ENCODE results near the gene ARHGAP26. TPM values are rescaled to one million over a fixed set of nuclear protein-coding genes. Genes with fewer than 3 reads are reported as not detected.

Gene ARHGAP26
- total RNA-seq, 1 experiment from 2014 or later = 19.6 TPM

DNA sequence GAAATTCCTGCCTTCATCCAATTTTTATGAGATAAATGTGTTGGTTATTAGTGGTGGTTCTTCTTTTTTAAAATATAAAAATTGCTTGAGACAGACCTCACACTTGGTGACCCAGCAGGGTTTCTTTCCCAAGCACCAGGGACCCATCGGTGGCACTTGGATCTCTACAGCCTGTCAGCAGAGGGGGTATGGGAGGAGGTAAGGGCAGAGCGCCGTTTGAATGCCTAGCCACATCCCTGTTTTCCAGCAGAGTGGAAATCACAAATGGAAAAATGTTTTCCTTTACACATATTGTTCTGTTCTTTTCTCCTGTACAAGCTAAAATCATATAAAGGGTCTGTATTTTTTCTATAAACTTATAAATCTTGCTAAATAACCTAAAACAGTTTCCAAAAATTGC is 385.3 kb downstream of the ARHGAP26 start:
- DNase-seq (ENCODE audit: low spot score) = no peak

DNA sequence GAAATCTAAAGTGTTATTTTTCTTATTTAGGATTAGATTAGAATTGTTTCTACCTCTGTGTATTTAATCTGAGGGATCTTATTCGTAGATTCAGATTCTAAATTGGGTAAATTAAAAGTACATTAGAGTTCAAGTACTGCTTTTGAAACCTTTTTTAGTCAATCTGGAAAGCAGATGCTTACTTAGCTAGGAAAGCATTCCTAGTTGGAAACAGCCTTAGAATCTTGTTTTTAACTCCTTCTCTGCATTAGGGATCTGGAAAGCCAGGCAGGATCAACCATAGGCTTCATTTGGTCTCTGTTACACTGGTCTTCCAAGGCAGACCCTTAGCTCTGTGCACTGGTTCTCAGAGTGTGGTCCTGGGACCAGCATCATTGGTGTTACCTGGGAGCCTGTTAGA is 385.9 kb downstream of the ARHGAP26 start:
- no peak for DNase-seq (ENCODE audit: low spot score)

DNA sequence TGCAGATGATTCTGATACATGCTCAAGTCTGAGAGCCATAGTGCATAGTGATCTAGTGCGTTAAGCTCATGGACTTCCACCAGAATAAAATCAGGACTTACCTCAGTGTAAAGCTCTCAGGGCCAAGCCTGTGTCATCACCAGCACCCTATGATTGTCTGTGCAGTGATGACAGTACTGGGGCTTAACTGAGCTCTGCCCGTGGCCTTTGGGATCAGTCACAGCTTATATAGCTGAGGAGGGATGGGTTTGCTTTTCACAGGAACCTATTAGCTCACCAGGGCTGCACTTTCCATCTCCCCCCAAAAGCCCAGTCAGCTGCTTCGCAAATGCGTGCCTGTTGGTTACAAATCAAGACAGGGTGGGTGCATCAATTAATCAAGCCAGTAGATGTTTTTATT is 386.4 kb downstream of the ARHGAP26 start:
- no peak for DNase-seq (ENCODE audit: low spot score)

DNA sequence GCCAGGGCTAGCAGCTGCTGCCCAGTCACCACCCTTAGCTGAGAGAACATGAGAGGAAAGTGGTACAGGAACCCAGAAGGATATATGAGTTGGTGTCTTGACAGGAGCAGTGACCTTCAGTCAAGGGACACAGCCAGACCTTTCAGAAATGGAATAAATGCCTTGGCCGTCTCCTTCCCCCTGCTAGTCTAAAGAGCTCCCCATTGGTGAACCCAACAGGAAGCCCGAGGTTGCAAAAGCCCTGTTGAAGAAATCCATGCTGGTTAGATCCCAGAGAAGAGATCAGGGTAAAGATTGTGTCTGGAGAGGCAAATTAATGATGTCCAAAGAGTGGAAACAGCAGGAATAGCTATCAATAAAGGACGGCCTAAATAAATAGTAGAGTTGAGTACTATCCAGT is 388.9 kb downstream of the ARHGAP26 start:
- DNase-seq (ENCODE audit: low spot score) = no peak

DNA sequence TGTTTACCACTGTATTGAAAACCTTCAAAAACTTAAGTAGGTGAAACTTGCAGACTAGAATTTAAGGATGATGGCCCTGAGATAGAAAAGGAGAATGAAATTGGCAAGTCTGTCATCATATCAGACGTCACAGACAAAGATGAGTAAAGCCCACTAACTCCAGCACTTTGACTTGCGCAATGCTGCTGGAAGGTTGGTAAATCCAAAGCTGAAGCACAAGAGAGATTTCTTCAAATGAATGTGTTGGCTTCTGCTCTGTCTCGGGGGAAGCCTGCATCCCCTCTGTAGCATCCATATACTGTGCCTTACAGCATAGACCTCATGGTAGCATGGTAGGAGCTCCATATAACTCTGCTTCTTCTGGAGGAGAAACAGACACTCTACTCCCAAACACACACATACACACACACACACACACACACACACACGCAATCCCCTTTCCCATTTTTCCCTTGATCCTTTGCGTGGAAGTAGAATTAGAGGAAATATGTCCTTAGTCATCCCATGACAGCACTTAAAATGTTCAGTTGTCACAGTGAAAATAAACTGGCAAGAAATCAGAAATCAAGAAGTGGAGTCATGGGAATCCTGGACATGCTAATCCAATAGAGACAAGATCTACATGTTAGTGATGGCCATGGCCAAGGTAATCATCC is 391.8 kb downstream of the ARHGAP26 start:
- no peak for DNase-seq (ENCODE audit: low spot score)

DNA sequence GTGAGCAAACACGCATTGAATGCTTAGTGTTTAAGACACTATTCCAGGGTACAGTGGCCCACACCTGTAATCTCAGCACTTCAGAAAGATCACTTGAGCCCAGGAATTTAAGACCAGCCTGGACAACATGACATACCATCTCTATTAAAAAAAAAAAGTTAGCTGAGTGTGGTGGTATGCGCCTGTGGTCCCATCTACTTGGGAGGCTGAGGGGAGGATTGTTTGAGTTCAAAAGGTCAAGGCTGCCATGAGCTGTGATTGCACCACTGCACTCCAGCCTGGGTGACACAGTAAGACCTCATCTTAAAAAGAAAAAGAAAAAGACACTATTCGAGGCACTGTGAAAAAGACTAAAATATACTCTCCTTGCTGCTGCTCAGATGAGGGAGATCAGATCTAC is 392.6 kb downstream of the ARHGAP26 start:
- no peak for DNase-seq (ENCODE audit: low spot score)

DNA sequence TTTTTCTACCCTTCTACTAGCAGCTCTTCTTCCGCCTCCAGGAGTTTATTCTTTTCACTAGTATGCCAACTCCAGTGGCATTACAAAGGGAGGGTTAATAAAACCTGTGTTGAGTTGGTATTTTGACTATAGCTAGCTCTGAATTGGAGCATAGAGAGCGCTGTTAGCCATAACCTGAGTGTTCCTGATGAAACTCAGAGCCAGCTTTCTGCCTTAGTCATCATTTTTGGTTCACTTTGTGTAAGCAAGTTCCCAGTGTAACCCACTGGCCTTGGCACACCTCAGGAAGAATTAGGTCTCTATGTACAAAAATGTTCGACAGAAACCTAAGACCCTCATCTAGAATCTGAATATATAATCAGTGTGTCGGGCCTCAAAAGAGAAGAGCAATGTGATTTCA is 394.4 kb downstream of the ARHGAP26 start:
- no peak for DNase-seq (ENCODE audit: low spot score)

DNA sequence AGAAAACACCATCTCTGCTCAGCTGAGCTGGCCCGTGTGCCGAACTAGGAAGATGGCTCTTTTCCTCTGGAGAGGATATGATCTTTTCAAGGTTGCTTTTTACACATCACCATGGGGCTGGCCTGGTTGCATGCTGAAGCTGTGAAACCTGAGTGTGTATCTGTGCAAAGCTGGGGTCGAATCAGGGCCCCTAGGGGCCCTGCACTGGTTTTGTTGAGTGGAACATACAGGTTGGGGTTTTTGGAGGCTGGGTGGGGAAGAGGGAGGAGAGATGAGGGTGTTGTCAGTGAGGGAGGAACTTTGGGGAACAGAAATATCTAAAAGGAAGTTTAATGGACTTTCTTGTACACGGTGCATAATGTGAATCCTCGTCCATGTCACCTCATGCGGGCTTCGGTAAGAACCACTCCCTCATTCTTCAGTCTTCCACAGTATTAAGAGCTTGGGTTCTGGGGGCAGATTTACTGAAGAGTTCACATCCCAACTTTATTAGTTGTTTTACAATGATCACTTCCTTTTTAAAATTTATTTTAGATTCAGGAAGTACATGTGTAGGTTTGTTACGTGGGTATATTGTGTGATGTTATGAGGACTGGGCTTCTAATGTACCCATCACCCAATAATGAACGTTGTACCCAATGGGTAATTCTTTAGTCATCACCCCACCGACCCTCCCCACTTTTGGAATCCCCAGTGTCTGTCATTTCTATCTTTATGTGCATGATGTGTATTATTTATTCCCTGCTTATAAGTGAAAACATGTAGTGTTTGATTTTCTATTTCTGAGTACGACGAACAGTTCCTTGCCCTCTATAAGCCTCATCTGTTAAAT is 395.1 kb downstream of the ARHGAP26 start:
- no peak for DNase-seq (ENCODE audit: low spot score)

DNA sequence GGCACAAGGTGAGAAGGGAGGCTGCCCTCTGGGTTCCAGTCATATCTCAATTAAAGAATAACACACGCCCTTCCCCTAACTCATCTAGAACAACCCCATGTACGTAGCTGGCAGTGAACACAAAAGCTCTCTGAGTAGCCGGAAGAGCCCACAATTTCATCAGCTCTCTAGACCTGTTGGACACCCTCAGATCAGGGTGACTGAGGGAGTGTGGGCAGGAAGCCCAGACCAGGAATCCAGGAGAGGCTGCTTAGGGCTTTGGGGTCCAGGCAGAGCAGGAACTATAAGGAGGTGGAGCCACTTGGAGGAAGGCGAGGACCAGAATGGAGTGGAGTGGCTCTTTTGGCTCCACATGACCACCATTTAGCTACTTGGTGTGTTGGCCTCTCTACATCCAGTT is 395.9 kb downstream of the ARHGAP26 start:
- no peak for DNase-seq (ENCODE audit: low spot score)

DNA sequence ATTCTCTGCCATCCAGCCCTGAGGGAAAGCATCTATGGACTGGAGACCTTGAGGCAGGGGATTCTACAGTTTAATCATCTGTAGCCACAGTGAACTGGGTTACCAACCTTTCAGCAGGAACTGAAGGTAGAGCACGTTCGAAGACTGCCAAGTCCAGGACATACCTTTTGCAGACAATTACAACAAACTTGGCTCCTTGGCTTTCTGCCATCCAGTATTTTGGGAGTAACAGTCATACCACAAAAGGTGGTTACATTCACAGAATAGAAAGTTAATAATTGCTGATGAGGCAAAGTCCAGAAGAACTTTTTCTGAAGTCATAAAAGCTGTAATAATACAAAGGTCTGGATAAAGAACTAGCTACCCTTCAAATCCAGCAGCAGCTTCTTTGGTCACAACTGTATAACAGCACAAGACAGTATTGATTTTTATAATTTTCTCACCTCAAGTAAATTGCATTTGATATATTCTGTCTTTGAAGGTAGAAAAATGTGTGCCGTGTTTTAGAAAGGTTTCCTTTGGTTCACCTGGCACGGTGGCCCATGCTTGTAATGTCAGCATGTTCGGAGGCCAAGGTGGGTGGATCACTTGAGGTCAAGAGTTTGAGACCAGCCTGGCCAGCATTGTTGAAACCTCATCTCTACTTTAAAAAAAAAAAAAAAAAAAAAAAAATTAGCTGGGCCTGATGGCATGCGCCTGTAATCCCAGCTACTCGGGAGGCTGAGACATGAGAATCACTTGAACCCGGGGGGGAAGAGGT is 396.7 kb downstream of the ARHGAP26 start:
- DNase-seq (ENCODE audit: low spot score) = peak; percentile 65

DNA sequence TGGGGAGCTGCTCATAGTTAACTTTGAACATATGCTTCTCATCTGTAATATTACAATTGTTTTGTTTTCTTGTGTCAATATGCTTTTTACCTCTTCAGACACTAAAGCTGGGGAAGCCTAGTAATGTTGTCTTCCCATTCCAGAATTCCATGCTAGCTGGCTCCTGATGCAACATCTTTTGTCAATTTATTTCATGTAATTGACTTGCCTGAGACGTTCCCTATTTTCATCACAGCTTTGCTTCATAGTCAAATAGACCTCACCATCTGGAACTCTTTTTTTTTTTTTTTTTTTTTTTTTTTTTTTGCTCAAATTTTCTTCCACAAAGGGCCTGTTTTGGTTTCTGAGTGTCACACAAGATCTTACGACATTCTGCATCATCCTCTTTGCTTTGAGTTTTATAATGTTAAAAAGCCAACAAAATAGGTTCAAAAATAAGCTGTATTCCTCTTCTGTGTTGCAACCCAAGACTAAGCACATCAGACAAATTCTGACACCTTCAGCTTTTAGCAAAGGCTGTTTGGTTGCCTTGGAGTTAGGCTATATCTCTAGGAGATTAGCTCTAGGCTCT is 398.1 kb downstream of the ARHGAP26 start:
- DNase-seq (ENCODE audit: low spot score) = no peak

DNA sequence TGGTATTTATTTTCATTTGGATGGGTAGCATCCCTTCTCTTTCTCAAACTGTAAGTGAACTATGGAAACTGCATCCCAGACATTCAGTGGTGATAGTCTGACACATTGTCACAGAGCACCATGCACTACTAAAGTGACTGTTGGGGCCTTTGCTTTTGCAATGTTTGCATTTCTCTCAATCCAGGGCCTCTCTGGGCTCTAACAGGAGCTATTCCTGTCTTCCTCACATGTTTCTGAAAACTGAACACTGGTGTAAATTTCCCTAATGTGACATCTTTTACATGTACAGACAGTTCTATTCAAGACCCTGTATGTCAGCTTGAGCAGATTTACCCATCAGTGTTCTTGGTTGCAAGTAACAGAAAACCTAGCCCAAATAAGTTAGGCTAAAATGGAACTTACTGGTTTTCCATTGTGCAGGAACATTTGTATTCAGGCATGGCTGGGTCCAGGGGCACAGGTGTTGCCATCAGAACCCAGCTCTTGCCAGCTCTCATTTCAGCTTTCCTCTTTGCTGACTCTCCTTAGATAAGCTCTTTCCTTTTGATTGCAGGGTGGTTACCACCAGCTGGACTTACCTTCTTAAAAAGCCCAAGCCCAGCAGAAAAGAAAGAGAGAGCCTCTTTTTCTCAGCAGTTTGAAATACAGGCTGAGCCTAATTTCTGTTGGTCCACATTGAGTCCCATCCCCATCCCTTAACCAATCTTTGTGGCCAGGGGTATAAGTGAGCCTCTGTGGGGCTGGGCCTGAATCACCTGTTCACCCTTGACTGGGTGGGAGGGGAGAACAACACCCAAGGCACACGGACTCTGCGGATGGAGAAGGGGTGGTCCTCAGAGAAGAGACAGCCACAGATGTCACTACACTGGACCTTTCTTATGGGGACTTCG is 399.0 kb downstream of the ARHGAP26 start:
- no peak for DNase-seq (ENCODE audit: low spot score)

DNA sequence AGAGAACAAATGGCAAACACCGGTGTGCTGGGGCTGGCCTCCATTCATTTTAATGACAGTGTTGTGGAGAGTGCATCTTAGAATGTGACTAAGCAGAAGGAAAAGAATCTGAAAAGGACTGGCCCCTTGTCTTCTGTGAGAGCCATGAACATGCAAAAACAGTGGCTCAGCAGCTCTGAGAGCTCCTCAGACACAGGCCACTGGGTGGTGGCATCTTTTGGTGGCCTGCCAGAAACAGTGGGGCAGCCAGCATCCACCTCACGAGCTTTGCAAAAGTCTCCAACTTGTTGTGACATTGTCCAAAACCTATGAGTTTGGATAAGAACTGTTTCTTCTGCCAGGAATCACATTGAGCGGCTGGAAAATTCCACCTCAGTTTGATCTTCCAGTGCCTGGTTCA is 399.9 kb downstream of the ARHGAP26 start:
- no peak for DNase-seq (ENCODE audit: low spot score)

DNA sequence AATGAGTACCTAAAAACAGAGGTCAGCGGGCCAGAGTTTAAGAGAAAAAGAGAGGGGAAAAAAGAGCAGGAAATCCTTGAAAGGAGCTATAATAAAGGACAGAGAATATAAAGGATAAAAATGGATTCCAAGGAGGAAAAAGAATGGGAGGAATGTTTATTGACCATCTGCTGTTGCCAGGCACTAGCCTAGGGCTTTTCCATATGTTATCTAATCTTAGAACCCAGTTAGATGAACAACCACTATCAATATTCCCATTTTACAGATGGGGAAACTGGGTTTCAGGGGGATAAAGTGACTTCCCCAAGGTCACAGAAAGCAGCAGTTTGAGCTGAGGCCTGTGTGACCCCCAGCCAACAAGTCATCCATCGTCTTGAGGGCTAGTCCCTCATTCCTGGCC is 400.8 kb downstream of the ARHGAP26 start:
- no peak for DNase-seq (ENCODE audit: low spot score)

DNA sequence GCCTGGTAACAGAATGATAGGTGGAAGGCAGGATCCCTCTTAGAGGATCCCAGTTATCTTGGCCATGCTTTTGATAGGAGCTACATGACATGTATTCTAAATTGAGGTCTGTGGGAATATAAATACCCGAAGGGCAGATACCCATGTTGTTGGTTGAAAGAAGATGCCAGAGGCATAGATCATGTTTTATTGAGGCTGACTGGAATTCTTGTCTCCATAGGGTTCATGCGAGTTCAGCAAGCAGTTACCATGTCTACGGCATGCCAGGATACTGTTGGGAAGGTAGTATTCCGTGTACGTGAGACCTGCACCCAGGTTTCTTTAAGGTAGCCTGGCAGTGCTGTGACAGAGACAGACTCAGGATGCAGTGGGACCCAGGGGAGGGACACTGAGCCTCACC is 402.6 kb downstream of the ARHGAP26 start:
- DNase-seq (ENCODE audit: low spot score) = no peak

DNA sequence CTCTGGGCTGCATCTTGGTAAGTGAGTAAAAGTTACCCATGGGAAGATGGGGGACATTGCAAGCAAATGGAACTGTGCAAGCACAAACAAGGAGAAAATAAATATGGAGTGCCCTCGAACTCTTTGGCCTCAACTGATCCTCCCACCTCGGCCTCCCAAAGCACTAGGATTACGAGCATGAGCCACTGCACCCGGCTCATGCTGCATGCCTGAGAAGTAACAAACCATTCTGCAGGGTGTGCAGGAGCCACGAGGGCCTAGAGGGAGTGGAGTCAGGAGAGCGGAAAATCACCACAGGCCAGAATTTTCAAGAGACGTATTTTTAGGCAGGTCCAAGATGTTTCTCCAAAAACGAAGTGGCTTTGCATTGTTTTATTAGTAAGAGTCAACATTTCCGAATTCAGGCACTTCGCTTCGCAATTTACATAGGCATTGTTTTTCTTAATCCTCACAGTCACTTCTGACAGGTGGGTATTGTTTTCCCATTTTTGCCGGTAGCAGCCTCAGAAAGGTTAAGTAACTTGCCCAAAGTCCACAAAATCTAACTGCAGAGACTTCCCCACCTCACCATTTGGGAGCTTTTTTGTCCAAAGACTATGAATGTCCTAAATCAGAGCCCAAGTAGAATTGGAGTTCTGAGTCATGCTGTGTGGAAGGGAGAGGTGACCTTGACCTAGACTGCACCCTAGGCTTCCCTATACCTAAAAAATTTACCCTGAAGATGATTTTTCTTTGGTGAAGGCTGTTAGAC is 403.1 kb downstream of the ARHGAP26 start:
- no peak for DNase-seq (ENCODE audit: low spot score)

DNA sequence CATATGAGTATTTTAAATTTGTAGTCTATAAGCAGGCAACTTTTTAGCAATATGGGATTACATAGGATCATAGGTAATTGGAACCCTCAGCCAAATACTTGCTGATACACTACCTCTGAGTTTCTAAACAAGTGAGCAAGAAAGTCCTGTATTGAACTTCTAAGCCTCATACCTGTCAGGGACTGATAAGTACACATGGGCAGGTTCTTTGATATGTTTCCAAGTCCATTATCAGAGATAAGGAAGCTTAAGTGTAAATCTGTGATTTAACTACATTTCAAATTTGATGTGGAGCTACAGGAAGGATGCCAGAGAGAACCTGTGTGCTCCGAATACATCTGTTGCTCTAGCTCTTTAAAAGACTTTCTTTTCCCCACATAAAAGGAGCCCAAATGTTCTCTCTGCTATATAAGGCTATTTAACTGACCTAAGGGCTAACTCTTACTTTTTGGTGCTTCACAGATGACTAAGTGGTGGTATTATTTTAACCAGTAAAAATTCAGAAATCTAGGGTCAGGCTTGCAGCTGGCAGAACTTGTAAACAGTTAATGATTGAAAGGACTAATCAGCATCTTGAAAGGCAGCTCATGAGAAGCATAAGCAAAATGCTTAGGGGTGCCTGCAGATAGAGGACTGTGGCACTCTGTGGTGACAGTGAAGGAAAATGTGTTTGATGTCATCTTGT is 404.7 kb downstream of the ARHGAP26 start:
- no peak for DNase-seq (ENCODE audit: low spot score)

DNA sequence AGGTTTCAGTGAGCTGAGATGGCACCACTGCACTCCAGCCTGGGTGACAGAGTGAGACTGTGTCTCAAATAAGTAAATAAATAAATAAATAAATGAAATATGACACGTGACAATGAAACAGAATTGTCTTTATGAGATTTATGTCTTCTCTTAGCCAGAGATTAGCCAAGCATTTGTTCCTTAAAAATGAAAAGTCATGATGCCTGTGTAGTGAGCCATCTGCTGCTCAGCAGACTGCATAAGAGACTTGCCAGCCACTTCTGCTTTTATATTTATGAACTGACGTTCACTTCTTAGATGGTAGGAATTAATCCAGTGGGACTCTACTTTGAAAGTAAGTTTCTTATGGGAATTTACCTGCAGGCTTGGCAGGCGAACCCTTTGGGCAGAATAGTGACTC is 405.9 kb downstream of the ARHGAP26 start:
- no peak for DNase-seq (ENCODE audit: low spot score)

DNA sequence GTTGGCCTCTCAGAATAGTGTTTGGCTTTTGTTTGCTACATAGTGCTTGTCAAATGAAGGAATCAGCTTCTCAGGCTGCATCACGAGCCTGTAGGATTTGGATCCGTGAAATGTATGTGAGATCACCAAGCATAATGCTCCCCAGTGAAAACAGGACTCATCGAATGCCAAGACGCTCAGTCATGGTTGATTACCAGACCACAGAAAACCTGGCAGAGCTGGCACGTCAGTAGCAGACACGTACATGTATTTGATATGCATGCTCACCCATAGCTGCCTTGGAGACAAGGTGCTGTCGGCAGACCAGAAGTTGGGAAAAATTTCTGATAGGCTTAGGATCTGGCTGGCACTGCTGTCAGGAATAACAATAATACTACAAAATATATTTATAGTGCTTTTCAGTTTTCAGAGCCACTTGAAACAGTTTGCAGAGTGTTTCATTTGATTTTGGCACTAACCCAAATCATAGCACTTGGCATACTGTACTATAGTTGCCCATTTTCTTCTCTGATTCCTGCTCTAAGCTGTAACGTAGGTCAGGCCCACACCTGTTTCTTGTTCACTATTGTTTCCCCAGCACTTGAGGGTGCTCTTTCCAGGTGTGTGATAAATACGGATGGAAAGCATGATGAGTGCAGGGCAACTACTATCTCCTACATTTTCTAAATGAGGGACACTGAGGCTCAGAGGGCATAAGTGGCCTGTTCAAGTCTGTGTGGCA is 407.2 kb downstream of the ARHGAP26 start:
- no peak for DNase-seq (ENCODE audit: low spot score)
